ENCODE data around the gene GRM8. TPM values are rescaled to one million over a fixed set of nuclear protein-coding genes. Genes with fewer than 3 reads are reported as not detected.

Gene GRM8
- total RNA-seq, 1 donor from 2014 or later: 7.8 TPM

- no peak overlapping the region for H3K27ac Mint-ChIP-seq (ENCODE audit: unreplicated experiment)
Measured at GRCh38 chr7:126525906-126526305, 726.8 kb downstream of the GRM8 start.

GRCh38 chr7:126524967-126525366 lies 727.8 kb downstream of the GRM8 start:
- no peaks in the 10 kb centered on the region for H3K27me3 Mint-ChIP-seq (ENCODE audit: unreplicated experiment)
- no peaks in the 10 kb centered on the region for H3K36me3 Mint-ChIP-seq (ENCODE audit: unreplicated experiment)
- H3K9me3 Mint-ChIP-seq (ENCODE audit: unreplicated experiment): no peaks in the 10 kb centered on the region
- DNase-seq: no peak
- H3K4me1 Mint-ChIP-seq (ENCODE audit: low read depth, unreplicated experiment): no peaks in the 10 kb centered on the region
- no peak overlapping the region for H3K4me3 Mint-ChIP-seq (ENCODE audit: unreplicated experiment)
- TF ChIP-seq CTCF (IDR thresholded peaks at IDR 0.05; ENCODE audit: partially characterized antibody, unreplicated experiment): no peak
- H3K27ac Mint-ChIP-seq (ENCODE audit: unreplicated experiment): no peak overlapping the region

More at GRCh38 chr7:126525906-126526305, 726.8 kb downstream of the GRM8 start:
- no peaks in the 10 kb centered on the region for H3K27me3 Mint-ChIP-seq (ENCODE audit: unreplicated experiment)
- no peak for TF ChIP-seq CTCF (IDR thresholded peaks at IDR 0.05; ENCODE audit: partially characterized antibody, unreplicated experiment)
- no peak overlapping the region for H3K4me3 Mint-ChIP-seq (ENCODE audit: unreplicated experiment)
- no peak for DNase-seq
- no peaks in the 10 kb centered on the region for H3K9me3 Mint-ChIP-seq (ENCODE audit: unreplicated experiment)
- H3K36me3 Mint-ChIP-seq (ENCODE audit: unreplicated experiment): no peaks in the 10 kb centered on the region
- H3K4me1 Mint-ChIP-seq (ENCODE audit: low read depth, unreplicated experiment): no peaks in the 10 kb centered on the region

DNA sequence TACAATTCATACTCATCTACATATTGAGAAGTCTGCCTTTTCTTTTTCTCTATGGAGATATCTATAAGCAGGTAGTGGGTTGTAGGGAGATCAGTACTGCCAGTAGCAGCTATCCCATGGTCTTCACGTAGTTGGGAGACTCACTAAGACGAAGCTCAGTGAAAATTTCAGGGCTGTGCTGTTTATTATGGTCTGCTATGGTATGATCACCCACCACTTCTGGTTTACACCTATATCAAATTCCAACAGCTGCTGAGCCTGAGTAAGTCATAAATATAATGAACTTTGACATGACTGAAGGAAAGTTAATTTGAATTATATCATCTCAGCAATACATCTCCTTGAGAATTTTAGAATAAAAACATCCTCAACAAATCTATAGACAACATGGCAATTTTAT lies 741.7 kb downstream of the GRM8 start:
- DNase-seq: no peak
- Mint-ChIP-seq H3K9me3 (ENCODE audit: unreplicated experiment) (no peaks in the 10 kb centered on the region), H3K36me3 (ENCODE audit: unreplicated experiment) (no peaks in the 10 kb centered on the region), H3K27me3 (ENCODE audit: unreplicated experiment) (no peaks in the 10 kb centered on the region), H3K4me1 (ENCODE audit: low read depth, unreplicated experiment) (peaks cover 1% of the 10 kb centered on the region), H3K27ac (ENCODE audit: unreplicated experiment) (no peak overlapping the region), H3K4me3 (ENCODE audit: unreplicated experiment) (no peak overlapping the region)
- no peak for TF ChIP-seq CTCF (IDR thresholded peaks at IDR 0.05; ENCODE audit: partially characterized antibody, unreplicated experiment)

- Mint-ChIP-seq H3K4me1 (ENCODE audit: low read depth, unreplicated experiment) (no peaks in the 10 kb centered on the region), H3K9me3 (ENCODE audit: unreplicated experiment) (no peaks in the 10 kb centered on the region), H3K27me3 (ENCODE audit: unreplicated experiment) (no peaks in the 10 kb centered on the region), H3K27ac (ENCODE audit: unreplicated experiment) (no peak overlapping the region), H3K36me3 (ENCODE audit: unreplicated experiment) (no peaks in the 10 kb centered on the region), H3K4me3 (ENCODE audit: unreplicated experiment) (no peak overlapping the region)
- no peak for DNase-seq
- TF ChIP-seq CTCF (IDR thresholded peaks at IDR 0.05; ENCODE audit: partially characterized antibody, unreplicated experiment): no peak
Measured at GRCh38 chr7:126501617-126502016, 751.1 kb downstream of the GRM8 start.

DNA sequence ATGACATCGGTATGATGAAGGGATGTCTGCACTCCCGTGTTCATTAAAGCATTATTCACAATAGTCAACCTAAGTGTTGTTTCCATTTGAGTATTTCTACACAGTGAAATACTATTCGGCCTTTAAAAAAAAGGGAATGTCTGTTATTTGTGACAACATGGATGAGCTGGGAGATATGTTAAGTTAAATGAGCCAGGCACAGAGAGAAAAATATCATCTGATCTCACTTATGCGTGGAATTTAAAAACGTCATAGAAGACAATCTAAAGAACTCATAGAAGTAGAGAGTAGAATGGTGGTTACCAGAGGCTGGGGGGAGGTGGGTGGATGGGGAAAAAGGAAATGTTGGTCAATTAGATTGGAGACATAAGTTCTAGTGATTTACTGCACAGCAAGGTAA lies 753.3 kb downstream of the GRM8 start:
- Mint-ChIP-seq H3K27me3 (ENCODE audit: unreplicated experiment) (no peaks in the 10 kb centered on the region), H3K4me1 (ENCODE audit: low read depth, unreplicated experiment) (peaks cover 2% of the 10 kb centered on the region), H3K36me3 (ENCODE audit: unreplicated experiment) (no peaks in the 10 kb centered on the region), H3K9me3 (ENCODE audit: unreplicated experiment) (no peaks in the 10 kb centered on the region), H3K27ac (ENCODE audit: unreplicated experiment) (no peak overlapping the region), H3K4me3 (ENCODE audit: unreplicated experiment) (no peak overlapping the region)
- TF ChIP-seq CTCF (IDR thresholded peaks at IDR 0.05; ENCODE audit: partially characterized antibody, unreplicated experiment): no peak
- DNase-seq: no peak
